GM21786 (cell line): ENCODE measurements around the gene CNGA3.

Experiments used
- ATAC-seq: cut with Tn5 transposase; IDR thresholded peaks from one replicate; pipeline ENCODE4 v1.9.1; 2021; ENCODE audit not compliant: unreplicated experiment

Gene CNGA3

GRCh38 chr2:98438190-98439133 lies 92.2 kb downstream of the CNGA3 start:
- peak; percentile 80 for ATAC-seq

GRCh38 chr2:98441706-98442450 lies 95.6 kb downstream of the CNGA3 start:
- ATAC-seq = no peak

- ATAC-seq = no peak
Measured at GRCh38 chr2:98442488-98442887, 96.2 kb downstream of the CNGA3 start.

- peak; percentile 72 for ATAC-seq
Measured at GRCh38 chr2:98444436-98445176, 98.3 kb downstream of the CNGA3 start, which contains the start of gene INPP4A. INPP4A (plus strand) TSS chr2:98444858; CDS start chr2:98520049, 75,191 bp downstream.

GRCh38 chr2:98445177-98445682 lies 99.0 kb downstream of the CNGA3 start:
- ATAC-seq = peak; percentile 30

GRCh38 chr2:98445683-98446581 lies 99.7 kb downstream of the CNGA3 start:
- no peak for ATAC-seq

GRCh38 chr2:98446850-98447249 lies 100.6 kb downstream of the CNGA3 start:
- ATAC-seq = no peak
